GM15510 (cell line): ENCODE results near the gene WAC.

Source experiments
- POLR2A ChIP-seq: IDR thresholded peaks from 3 replicates; pipeline ENCODE4 v1.6.1; 2011; ENCODE audit warnings: borderline replicate concordance; ENCODE audit not compliant: insufficient read length; ENCODE audit errors: extremely low read depth

The WAC gene

DNA sequence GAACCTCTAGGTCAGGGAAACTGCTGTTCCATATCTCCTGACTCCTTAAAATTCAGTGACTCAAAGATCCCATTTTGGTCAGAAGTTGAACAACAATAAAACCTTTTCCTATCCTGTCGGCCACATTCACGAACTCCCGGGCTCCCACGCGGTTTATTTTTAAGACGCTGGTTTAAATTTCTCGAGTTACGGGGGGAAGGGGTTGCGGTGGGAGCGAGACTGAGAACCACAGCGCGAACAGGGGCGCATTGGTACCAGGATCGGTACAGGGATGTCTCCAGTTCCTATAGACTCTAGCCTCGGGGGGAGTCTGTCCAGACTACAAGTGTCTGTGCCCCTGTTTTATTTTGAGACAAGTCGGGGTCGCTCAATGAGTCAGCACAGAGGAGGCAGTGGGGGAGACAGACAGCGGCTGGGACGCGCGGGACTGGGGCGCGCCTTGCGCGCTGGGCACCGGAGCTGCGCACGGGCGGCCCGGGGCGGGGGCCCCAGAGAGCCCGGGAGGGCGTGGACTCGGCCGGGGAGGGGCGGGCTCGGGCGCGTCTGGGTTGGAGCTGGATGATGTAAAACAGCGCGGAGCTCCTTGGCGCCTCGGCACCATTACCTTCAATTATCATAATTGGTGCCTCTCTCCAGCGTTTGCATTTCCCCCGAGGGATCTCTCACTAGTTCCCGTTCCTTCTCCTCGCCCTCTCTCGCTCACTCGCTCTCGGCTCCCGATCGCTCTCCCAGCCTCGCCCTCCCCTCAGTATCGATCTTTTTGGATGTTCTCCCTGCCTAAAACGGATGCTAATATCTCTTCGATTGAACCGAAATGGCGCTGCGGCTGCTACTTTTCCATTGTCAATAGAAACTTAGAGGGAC lies 135.7 kb downstream of the WAC start:
- no peak for TF ChIP-seq POLR2A

DNA sequence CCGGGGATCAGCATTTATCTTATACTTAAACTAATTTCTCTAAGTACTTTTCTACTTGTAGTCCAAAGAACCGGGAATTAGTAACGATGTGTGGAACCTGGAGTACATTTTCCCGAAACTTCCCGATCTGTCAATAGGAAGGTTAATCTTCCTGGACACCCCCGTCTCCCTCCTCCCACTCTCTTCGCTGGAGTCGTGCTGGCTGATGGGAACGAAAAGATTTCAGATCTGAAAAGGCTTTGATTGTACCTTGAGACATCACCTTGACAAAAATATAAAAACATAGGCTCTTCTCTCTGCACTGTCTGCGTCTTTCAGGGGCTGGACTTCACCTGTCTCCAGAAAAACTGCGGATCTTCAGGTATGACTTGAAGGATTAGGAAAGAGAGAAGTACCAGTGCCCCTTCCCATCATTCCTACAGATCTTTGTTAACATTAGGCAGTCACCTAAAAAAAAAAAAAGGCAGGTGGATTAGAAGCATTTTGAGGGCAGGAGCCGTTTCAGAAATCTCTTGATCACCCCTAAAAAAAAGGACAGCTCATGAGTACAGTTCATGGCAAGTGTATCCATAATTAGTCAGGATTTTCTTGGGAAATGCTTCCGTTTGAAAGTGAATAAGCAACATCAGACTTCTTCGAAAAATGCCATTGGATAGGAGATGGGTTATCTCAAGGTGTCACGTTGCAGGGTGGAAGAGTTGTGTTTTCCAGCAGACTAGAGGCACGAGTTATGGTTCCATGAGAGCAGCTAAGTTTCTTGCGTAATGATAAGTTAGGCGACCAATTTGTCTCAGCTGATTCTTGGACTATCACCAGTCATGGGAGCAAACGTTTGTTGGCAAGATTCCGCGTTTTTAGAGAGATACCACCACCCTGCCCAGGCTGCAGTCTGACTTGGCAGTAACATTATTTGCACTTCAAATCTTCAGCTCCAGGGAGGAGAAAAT lies 136.6 kb downstream of the WAC start:
- TF ChIP-seq POLR2A, result no peak
